Mucosa of stomach (tissue), 1 donor: ENCODE results near the gene SPEF2.

Experiments used
- H3K27me3 ChIP-seq: one replicate; pipeline ENCODE4 v1.7.0; 2013; ENCODE audit warnings: mild to moderate bottlenecking, low read length; ENCODE audit not compliant: control insufficient read depth, insufficient read depth
- H3K36me3 ChIP-seq: one replicate; pipeline ENCODE4 v1.7.0; 2013; ENCODE audit warnings: low read length; ENCODE audit not compliant: control insufficient read depth, insufficient read depth
- H3K4me1 ChIP-seq: one replicate; pipeline ENCODE4 v1.7.0; 2013; ENCODE audit warnings: mild to moderate bottlenecking, low read length; ENCODE audit not compliant: control insufficient read depth, insufficient read depth
- H3K4me3 ChIP-seq: one replicate; pipeline ENCODE4 v1.7.0; 2013; ENCODE audit warnings: low read length
- H3K9ac ChIP-seq: one replicate; pipeline ENCODE4 v1.7.0; 2013; ENCODE audit warnings: mild to moderate bottlenecking, low read length, moderate library complexity
- H3K9me3 ChIP-seq: one replicate; pipeline ENCODE4 v1.7.0; 2013; ENCODE audit warnings: mild to moderate bottlenecking, low read length, moderate library complexity; ENCODE audit not compliant: control insufficient read depth
- donor health status: Pancreatic carcinoma.

The SPEF2 gene

DNA sequence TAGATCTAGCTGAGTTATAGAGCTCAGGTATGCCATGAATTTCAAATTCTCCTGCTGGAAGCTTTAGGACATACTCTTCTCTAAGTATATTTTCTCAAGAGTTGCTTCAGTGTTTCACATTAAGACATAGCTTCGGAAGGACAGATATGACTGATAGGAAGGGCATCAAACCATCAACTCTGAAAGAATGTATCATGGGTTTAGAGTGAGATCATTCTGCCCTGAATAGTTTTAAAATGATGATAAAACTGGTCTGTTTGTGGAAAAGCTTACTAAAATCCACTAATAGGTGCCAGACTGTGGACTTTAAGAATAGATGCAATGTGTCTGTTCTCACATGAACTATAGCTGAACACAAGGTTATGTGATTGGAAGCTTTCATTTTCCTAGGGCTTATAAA lies 8.4 kb downstream of the SPEF2 start:
- no peak overlapping the region for H3K9ac ChIP-seq
- no peaks in the 10 kb centered on the region for H3K36me3 ChIP-seq
- no peaks in the 10 kb centered on the region for H3K4me1 ChIP-seq
- no peaks in the 10 kb centered on the region for H3K27me3 ChIP-seq
- H3K4me3 ChIP-seq, result no peak overlapping the region
- no peaks in the 10 kb centered on the region for H3K9me3 ChIP-seq

DNA sequence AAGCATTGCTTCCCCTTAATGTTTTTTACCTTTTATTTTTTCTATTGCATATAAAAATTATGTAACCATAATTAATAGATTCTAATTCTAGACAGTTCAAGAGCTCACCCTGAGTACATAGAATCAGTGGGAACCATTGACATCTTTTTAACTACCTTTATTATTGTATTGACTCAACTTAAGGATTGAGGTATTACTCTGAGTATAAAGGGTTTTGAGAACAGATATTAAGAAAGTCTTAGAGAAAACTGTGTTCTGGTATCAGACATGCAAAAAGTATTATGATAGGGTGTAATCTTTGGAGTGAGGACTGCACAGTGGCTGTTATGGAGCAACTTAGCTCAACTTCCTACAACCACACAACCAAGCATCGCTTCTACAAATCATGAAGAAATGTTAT lies 8.9 kb downstream of the SPEF2 start:
- H3K9ac ChIP-seq, result no peak overlapping the region
- H3K4me1 ChIP-seq, result no peaks in the 10 kb centered on the region

DNA sequence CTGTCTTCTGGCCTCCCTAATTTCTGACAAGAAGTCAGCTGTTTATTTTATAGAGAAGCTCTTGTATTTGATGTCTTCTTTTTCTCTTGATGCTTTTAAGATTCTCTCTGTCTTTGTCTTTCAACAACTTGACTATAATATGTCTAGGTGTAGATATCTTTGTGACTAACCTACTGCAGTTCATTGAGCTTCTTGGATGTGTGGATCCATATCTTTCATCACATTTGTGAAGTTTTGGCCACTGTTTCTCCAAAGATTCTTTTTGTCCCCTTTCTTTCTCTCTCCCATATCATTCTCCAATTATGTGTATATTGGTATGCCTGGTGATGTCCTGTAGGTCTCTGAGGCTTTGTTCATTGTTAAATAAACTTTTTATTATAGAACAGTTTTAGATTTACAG lies 16.7 kb downstream of the SPEF2 start:
- Histone ChIP-seq H3K9ac (no peak overlapping the region), H3K36me3 (no peaks in the 10 kb centered on the region), H3K4me3 (no peak overlapping the region), H3K9me3 (no peaks in the 10 kb centered on the region), H3K27me3 (no peaks in the 10 kb centered on the region), H3K4me1 (no peaks in the 10 kb centered on the region)

More for the DNA sequence above, 8.9 kb downstream of the SPEF2 start:
- Histone ChIP-seq H3K9me3 (no peaks in the 10 kb centered on the region), H3K27me3 (no peaks in the 10 kb centered on the region), H3K36me3 (no peaks in the 10 kb centered on the region), H3K4me3 (no peak overlapping the region)

DNA sequence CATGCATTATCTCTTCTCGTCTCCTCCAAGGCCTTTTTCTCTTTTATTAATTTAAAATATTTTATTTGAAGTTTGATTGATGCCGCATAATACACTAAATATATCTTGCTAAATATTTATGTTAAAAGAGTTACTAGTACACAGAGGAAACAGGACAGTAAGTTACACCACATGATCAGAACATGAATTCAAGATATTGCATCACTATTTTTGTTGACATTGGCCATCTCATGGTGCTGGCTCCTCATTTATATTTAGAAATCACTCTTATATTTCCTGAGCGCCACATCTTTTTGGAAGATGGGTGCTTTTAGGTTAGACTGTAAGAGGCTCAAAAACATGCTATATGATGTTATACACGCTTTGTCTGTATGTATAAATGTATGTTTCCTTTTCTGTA lies 23.0 kb downstream of the SPEF2 start:
- Histone ChIP-seq H3K9ac (no peak overlapping the region), H3K4me1 (no peaks in the 10 kb centered on the region), H3K36me3 (no peaks in the 10 kb centered on the region), H3K9me3 (no peaks in the 10 kb centered on the region), H3K27me3 (no peaks in the 10 kb centered on the region), H3K4me3 (no peak overlapping the region)

DNA sequence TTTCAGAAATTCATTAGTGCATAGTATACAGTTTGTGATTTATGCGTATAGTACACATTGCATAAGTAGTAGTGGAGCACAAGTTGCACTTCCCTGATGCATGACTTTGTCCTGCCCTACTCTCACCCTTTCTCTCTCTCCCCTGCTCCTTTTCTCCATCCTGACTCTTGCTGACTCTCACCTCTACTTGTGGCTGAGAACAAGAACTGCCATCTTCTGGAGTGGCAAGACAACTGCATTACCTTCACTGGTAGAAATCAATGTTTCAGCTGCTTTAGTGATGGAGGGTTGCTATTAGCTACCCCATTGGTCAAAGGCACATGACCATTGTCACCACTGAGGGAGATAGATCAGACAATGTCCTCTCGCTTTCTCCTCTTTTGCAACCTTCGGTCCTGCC lies 26.9 kb downstream of the SPEF2 start:
- Histone ChIP-seq H3K36me3 (no peaks in the 10 kb centered on the region), H3K4me3 (no peak overlapping the region), H3K4me1 (no peaks in the 10 kb centered on the region), H3K27me3 (no peaks in the 10 kb centered on the region), H3K9me3 (no peaks in the 10 kb centered on the region), H3K9ac (no peak overlapping the region)

DNA sequence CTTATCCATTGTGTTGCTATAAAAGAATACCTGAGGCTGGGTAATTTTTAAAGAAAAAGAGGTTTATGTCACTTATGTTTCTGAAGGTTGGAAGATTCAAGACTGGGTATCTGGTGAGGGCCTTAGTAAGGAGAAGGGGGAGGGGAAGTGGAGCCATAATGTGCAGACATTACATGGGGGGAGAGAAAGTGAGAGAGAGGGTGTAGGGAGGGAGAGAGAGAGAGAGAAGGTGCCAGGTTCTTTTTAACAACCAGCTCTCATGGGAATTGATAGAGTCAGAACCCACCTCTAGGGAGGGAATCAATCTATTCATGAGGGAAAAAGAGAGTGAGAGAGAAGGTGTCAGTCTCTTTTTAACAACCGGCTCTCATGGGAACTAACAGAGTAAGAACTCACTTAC lies 29.5 kb downstream of the SPEF2 start:
- Histone ChIP-seq H3K9ac (no peak overlapping the region), H3K36me3 (no peaks in the 10 kb centered on the region), H3K9me3 (no peaks in the 10 kb centered on the region), H3K4me1 (no peaks in the 10 kb centered on the region), H3K4me3 (no peak overlapping the region), H3K27me3 (no peaks in the 10 kb centered on the region)

DNA sequence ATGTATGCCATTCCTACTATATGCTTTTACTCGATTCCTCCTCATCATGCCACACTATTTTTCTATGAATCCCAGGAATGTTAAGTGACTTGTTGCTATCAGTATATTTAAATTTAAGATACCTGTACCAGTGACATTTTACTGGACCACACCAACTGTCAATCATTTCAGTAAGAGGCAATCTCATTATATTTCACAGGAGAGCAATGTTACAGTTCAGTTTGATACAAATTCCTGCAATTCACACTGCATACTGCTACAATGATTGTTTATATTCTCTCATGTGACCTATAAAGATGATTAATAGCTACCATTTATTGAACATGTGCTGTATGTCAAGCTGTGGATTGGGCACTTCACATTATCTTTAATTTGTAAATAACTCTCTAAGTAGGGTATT lies 30.0 kb downstream of the SPEF2 start:
- no peak overlapping the region for H3K9ac ChIP-seq
- no peaks in the 10 kb centered on the region for H3K27me3 ChIP-seq
- H3K4me1 ChIP-seq, result no peaks in the 10 kb centered on the region
- H3K9me3 ChIP-seq, result no peaks in the 10 kb centered on the region
- no peak overlapping the region for H3K4me3 ChIP-seq
- no peaks in the 10 kb centered on the region for H3K36me3 ChIP-seq

DNA sequence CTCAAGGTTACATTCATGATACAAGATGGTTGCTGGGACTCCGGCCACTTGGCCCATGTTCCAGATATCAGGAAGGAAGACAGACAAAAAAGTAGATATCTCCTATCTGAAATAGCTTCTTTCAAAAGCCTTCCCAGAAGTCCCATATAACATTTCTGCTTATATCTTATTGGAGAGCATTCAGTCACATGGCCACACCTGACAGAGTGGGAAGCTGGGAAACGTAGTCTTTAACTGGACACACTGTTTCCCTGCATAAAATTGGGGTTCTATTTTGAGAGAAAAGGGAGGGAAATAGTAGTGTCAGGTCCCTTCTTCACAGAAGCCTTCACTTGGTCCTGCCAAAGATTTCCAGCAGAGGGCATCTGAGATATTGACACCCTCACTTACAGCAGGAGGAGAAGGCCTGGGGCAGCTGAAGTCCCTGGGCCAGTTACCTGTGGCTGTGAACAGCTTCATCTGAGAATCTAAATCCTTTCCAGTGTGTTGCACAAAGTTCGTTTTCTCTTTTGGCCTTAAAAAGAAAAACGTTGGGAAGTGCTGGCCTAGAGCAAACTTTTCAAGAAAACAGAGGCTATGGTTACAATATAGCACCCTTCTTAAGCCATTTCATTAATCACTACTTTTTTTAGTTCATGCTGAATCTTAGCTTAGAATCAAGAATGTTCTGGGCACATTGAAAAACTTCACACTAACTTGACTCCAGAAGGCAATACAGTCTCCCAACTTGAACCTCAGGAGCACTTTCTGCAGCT lies 33.5 kb downstream of the SPEF2 start:
- no peak overlapping the region for H3K9ac ChIP-seq

DNA sequence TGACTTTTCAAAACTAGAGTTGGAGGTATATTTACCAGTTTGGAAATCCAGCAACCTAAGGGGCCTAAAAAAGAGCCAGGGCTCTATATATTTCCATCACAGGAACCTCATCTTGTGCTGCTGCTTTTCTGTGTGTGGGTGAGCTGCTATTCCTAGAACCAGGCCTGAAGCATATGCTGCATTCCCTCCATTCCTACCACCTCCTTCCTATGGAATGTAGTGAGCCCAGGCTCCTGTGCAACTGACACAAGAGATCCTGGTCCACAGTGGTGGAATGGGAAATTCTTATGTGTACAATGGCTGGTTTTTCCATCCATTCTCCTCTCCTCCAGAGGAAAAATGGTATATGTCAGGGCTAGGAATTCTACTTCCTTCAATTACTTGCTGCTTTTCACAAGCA lies 39.1 kb downstream of the SPEF2 start:
- no peak overlapping the region for H3K9ac ChIP-seq
- no peaks in the 10 kb centered on the region for H3K36me3 ChIP-seq
- no peaks in the 10 kb centered on the region for H3K9me3 ChIP-seq
- H3K4me1 ChIP-seq, result no peaks in the 10 kb centered on the region
- no peak overlapping the region for H3K4me3 ChIP-seq
- H3K27me3 ChIP-seq, result no peaks in the 10 kb centered on the region

More for the DNA sequence above, 33.5 kb downstream of the SPEF2 start:
- no peak overlapping the region for H3K4me3 ChIP-seq
- H3K36me3 ChIP-seq, result no peaks in the 10 kb centered on the region
- H3K4me1 ChIP-seq, result no peaks in the 10 kb centered on the region
- no peaks in the 10 kb centered on the region for H3K9me3 ChIP-seq
- no peaks in the 10 kb centered on the region for H3K27me3 ChIP-seq

DNA sequence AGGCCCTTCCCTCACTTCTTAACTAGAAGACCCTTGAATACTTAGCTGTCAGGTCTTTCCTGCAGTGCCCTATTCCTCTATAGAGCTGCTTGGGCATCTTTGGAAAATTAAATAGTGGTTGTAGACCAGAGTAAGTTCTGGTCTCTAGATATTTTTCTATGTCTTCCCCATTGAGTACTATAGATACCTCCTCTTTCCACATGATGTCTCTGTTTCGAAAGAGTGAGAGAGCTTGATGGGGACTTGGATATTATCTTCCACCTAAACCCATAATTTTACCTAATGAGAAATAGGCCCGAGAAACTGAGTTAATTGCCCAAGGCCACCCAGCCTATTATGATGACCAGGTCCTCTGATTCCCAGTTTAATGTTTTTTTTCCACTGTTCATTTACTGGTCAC lies 40.2 kb downstream of the SPEF2 start:
- no peak overlapping the region for H3K9ac ChIP-seq
- H3K9me3 ChIP-seq, result no peaks in the 10 kb centered on the region
- H3K4me3 ChIP-seq, result no peak overlapping the region
- no peaks in the 10 kb centered on the region for H3K36me3 ChIP-seq
- no peaks in the 10 kb centered on the region for H3K27me3 ChIP-seq
- H3K4me1 ChIP-seq, result no peaks in the 10 kb centered on the region

DNA sequence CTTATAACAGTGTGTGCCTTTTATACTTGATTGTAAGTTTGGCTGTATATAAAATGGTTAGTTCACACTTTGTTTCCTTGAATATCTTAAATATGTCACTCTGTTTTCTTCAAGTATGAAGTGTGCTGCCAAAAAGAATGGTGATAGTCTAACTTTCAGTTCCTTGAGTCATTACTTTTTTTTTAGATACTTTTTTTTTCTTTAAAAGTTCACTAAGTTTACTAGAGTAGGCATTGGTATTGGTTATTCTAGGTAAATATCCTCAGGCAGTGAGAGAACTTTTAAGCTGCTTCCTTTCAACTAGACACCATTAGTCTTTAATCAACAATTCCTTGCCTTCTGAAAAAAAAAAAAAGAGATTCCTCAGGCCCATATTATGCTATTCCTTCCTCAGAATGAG lies 41.9 kb downstream of the SPEF2 start:
- Histone ChIP-seq H3K9me3 (no peaks in the 10 kb centered on the region), H3K36me3 (no peaks in the 10 kb centered on the region), H3K9ac (no peak overlapping the region), H3K4me3 (no peak overlapping the region), H3K27me3 (no peaks in the 10 kb centered on the region), H3K4me1 (no peaks in the 10 kb centered on the region)

DNA sequence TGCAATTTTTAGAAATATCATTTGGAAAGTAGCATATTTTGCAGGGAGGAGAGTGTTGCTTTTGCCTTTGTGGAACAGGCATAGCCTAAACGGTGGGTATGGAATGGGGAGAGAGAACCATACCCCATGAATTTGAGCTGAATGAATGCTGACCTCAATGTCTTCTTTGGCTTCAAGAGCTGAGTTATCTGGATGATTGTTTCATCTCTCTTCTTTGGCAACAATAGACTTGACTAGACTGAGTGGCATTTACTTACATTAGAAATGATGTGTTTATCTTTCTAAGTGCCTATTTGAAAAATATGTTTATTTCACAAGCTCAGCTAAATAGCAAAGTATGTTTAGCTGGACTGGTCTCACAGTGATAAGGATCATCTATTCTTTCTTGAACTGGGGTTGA lies 42.8 kb downstream of the SPEF2 start:
- Histone ChIP-seq H3K27me3 (no peaks in the 10 kb centered on the region), H3K9me3 (no peaks in the 10 kb centered on the region), H3K36me3 (no peaks in the 10 kb centered on the region), H3K9ac (no peak overlapping the region), H3K4me3 (no peak overlapping the region), H3K4me1 (no peaks in the 10 kb centered on the region)

DNA sequence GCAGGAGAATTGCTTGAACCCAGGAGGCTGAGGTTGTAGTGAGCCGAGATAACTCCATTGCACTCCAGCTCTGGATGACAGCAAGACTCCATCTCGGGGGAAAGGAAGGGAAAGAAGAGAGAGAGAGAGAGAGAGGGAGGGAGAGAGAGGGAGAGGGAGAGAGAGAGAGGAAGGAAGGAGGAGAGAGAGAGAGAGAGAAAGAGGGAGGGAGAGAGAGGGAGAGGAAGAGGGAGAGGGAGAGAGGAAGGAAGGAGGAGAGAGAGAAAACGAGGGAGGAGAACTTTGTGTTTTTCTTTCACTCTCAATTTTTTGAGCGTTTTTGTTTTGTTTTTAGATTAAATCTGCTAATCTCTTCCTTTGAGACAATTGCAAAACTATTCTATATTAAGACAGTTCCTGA lies 46.9 kb downstream of the SPEF2 start:
- Histone ChIP-seq H3K4me3 (no peak overlapping the region), H3K4me1 (no peaks in the 10 kb centered on the region), H3K27me3 (no peaks in the 10 kb centered on the region), H3K36me3 (no peaks in the 10 kb centered on the region), H3K9ac (no peak overlapping the region), H3K9me3 (no peaks in the 10 kb centered on the region)
